ENCODE measurements around the gene MASP1. TPM values are rescaled to one million over a fixed set of nuclear protein-coding genes. Genes with fewer than 3 reads are reported as not detected.
A peak's percentile ranks its signal among the peaks of the same experiment; 100 is the strongest.
"Not testable (repeated sequence)": the region's sequence is repeated elsewhere in the genome, so short reads cannot be mapped to it uniquely, and the experiment has no call there.

The MASP1 gene
- total and polyA plus RNA-seq, 8 donors, result 0.42 to 8.0 (median 6.2) TPM

GRCh38 chr3:187208159-187208558, 83.4 kb downstream of the MASP1 start:
- peaks cover 0 to 4% of the 10 kb centered on the region in 2 donors for H3K4me1 ChIP-seq
- DNase-seq, result no peak
- intact Hi-C loops (cut with DNase I), result no loop called here
- no peak for TF ChIP-seq CTCF (IDR thresholded peaks at IDR 0.05)
- no peak overlapping the region for H3K4me3 ChIP-seq
- no peaks in the 10 kb centered on the region for H3K36me3 ChIP-seq
- peak; percentile 55 for ATAC-seq
- H3K27me3 ChIP-seq, result no peaks in the 10 kb centered on the region
- peak overlapping the region in 1 of 2 donors; percentile 54 for H3K27ac ChIP-seq
- peaks cover 0 to 4% of the 10 kb centered on the region in 2 donors for H3K9me3 ChIP-seq

- Histone ChIP-seq H3K4me3 (no peak overlapping the region), H3K4me1 (peaks cover 0 to 4% of the 10 kb centered on the region in 2 donors), H3K27me3 (no peaks in the 10 kb centered on the region), H3K36me3 (no peaks in the 10 kb centered on the region), H3K9me3 (peaks cover 0 to 4% of the 10 kb centered on the region in 2 donors), H3K27ac (peak overlapping the region in 1 of 2 donors; percentile 54)
- DNase-seq (no peak), ATAC-seq (peak; percentile 12)
- intact Hi-C loops (cut with DNase I), result no loop called here
- no peak for TF ChIP-seq CTCF (IDR thresholded peaks at IDR 0.05)
Measured at GRCh38 chr3:187207624-187208023, 83.9 kb downstream of the MASP1 start.

DNA sequence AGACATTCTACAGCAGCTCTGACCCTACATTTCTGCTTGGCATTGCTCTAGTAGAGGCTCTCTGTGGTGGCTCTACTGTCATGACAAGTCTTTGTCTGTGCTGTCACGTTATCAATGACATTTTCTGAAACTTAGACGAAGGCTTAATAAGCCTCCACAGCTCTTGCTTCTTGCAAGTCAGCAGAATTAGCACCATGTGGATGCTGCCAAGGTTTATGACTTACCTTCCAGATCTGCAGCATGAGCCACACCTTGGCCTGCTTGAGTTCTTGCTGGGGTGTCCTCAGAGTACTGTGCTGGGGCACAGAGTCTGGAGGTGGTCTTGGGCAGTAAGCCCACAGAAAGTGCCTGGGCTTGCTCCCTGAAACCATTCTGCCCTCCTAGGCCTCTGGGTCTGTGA, 84.5 kb downstream of the MASP1 start:
- H3K27ac ChIP-seq, result no peak overlapping the region
- intact Hi-C loops (cut with DNase I), result no loop called here
- DNase-seq (no peak), ATAC-seq (no peak)
- H3K4me1 ChIP-seq, result peaks cover 0 to 4% of the 10 kb centered on the region in 2 donors
- H3K27me3 ChIP-seq, result no peaks in the 10 kb centered on the region
- H3K9me3 ChIP-seq, result peaks cover 0 to 4% of the 10 kb centered on the region in 2 donors
- no peak for TF ChIP-seq CTCF (IDR thresholded peaks at IDR 0.05)
- H3K4me3 ChIP-seq, result no peak overlapping the region
- H3K36me3 ChIP-seq, result no peaks in the 10 kb centered on the region

GRCh38 chr3:187205683-187206082, 85.9 kb downstream of the MASP1 start:
- intact Hi-C loops (cut with DNase I), result no loop called here
- TF ChIP-seq CTCF (IDR thresholded peaks at IDR 0.05), result no peak

DNA sequence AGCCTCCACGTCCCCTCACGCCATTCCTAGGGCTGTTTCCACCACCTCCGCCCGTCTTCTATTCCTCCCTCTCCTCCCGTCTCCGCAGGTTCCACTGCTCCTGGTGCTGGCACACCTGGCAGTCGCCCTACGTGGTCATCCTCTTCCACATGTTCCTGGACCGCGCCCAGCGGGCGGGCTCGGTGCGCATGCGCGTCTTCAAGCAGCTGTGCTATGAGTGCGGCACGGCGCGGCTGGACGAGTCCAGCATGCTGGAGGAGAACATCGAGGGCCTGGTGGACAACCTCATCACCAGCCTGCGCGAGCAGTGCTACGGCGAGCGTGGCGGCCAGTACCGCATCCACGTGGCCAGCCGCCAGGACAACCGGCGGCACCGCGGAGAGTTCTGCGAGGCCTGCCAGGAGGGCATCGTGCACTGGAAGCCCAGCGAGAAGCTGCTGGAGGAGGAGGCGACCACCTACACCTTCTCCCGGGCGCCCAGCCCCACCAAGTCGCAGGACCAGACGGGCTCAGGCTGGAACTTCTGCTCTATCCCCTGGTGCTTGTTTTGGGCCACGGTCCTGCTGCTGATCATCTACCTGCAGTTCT, 92.0 kb downstream of the MASP1 start:
- intact Hi-C loops (cut with DNase I); ATAC-seq; H3K36me3 ChIP-seq; H3K9me3 ChIP-seq; H3K27me3 ChIP-seq; H3K4me1 ChIP-seq; H3K4me3 ChIP-seq; H3K27ac ChIP-seq: not testable (repeated sequence)
- DNase-seq, result peak in 1 of 4 donors; percentile 69

More at GRCh38 chr3:187205683-187206082, 85.9 kb downstream of the MASP1 start:
- Histone ChIP-seq H3K4me3 (no peak overlapping the region), H3K27me3 (no peaks in the 10 kb centered on the region), H3K9me3 (peaks cover 0 to 4% of the 10 kb centered on the region in 2 donors), H3K36me3 (no peaks in the 10 kb centered on the region), H3K4me1 (no peaks in the 10 kb centered on the region), H3K27ac (no peak overlapping the region)
- DNase-seq (no peak), ATAC-seq (no peak)

GRCh38 chr3:187198490-187198889, 93.0 kb downstream of the MASP1 start:
- ATAC-seq (no peak), DNase-seq (no peak)
- Histone ChIP-seq H3K4me1 (no peaks in the 10 kb centered on the region), H3K36me3 (no peaks in the 10 kb centered on the region), H3K9me3 (no peaks in the 10 kb centered on the region), H3K27ac (no peak overlapping the region), H3K4me3 (no peak overlapping the region), H3K27me3 (peaks cover 0 to 4% of the 10 kb centered on the region in 2 donors)
- intact Hi-C loops (cut with DNase I), result no loop called here
- TF ChIP-seq CTCF (IDR thresholded peaks at IDR 0.05), result no peak

All from left lung (tissue), 10 donors.